Hepatocyte (in vitro differentiated cells): ENCODE measurements around the gene DYNC1I2.

ENCODE experiments used
- CTCF ChIP-seq: fragments of 200-600 bp; sonication (generic); IDR thresholded peaks from 2 replicates; pipeline ENCODE4 v1.5.1; 2016; ENCODE audit warnings: antibody characterized with exemption, mild to moderate bottlenecking; ENCODE audit not compliant: poor library complexity
- EZH2 ChIP-seq: fragments of 200-600 bp; sonication (generic); IDR thresholded peaks from 2 replicates; pipeline ENCODE4 v1.6.1; 2016; ENCODE audit warnings: antibody characterized with exemption, mild to moderate bottlenecking, borderline replicate concordance

GRCh38 chr2:171692331-171692730, 5.1 kb downstream of the DYNC1I2 start:
- TF ChIP-seq CTCF (no peak), EZH2 (no peak)
